GM12801 (cell line): ENCODE measurements around the gene AFF3.

ENCODE experiments used
- TF ChIP-seq, protein P1 (sequence below): IDR thresholded peaks from one replicate; pipeline ENCODE4 v1.5.1; 2011; ENCODE audit warnings: control low read depth; ENCODE audit not compliant: insufficient read length; ENCODE audit errors: extremely low read depth

The AFF3 gene

DNA sequence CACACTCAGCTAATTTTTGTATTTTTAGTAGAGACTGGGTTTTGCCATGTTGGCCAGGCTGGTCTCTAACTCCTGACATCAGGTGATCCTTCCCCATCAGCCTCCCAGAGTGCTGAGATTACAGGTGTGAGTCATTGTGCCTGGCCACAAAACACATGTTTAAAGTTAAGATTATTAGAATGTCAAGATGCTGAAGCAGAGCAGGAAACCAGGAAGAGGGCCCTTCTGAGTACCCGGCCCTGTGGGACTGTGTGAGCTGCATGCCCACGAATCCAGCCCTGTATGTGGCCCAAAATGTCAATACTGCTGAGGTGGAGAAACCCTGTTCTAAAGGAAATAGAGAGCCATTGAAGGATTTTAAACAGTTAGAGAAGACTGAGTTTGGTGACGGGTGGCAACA lies 621.6 kb downstream of the AFF3 start:
- TF ChIP-seq, protein P1, sequence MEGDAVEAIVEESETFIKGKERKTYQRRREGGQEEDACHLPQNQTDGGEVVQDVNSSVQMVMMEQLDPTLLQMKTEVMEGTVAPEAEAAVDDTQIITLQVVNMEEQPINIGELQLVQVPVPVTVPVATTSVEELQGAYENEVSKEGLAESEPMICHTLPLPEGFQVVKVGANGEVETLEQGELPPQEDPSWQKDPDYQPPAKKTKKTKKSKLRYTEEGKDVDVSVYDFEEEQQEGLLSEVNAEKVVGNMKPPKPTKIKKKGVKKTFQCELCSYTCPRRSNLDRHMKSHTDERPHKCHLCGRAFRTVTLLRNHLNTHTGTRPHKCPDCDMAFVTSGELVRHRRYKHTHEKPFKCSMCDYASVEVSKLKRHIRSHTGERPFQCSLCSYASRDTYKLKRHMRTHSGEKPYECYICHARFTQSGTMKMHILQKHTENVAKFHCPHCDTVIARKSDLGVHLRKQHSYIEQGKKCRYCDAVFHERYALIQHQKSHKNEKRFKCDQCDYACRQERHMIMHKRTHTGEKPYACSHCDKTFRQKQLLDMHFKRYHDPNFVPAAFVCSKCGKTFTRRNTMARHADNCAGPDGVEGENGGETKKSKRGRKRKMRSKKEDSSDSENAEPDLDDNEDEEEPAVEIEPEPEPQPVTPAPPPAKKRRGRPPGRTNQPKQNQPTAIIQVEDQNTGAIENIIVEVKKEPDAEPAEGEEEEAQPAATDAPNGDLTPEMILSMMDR, result no peak

DNA sequence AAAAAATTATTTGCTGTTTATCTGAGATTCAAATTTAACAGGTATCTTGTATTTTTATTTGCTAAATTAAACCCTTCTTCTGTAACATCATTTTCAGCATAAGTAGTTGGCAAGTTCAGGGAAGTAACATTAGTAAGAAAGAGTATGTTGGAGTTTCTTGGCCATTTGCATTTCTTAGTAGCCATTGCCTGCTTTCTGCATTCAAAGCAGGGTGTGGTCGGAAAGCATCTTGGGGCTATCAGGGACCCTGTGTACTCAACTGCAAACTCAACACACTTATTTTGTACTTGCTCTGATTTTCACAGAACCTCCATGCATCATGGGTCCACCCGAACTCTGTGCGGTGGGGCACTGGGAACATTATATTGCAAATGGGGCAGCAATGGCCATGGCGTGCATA lies 622.2 kb downstream of the AFF3 start:
- TF ChIP-seq, protein P1, result no peak

DNA sequence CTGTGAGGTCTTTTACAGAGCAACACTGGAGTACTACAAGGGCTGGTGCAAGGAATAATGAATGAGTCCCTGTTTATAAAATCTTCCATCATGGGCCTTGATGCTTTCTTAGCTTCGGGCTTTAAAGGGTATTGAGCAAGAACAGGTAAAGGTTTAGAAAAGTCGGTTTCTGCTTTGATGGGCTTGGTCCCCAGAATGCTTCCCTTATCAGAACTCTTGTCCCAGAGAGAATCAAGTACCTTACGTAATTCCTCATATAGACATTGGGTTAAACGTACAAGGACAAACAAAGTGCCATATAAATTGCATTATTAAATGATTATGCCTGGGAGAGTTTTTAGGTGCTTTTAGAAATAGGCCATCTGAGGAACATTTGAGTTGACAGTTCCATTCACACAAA lies 628.0 kb downstream of the AFF3 start:
- TF ChIP-seq, protein P1, result no peak

GRCh38 chr2:99512181-99512591 lies 630.2 kb downstream of the AFF3 start:
- TF ChIP-seq, protein P1, result no peak

GRCh38 chr2:99509387-99509786 lies 633.0 kb downstream of the AFF3 start:
- TF ChIP-seq, protein P1, result no peak

- TF ChIP-seq, protein P1, result no peak
Observed at GRCh38 chr2:99507937-99508818, 634.2 kb downstream of the AFF3 start.

DNA sequence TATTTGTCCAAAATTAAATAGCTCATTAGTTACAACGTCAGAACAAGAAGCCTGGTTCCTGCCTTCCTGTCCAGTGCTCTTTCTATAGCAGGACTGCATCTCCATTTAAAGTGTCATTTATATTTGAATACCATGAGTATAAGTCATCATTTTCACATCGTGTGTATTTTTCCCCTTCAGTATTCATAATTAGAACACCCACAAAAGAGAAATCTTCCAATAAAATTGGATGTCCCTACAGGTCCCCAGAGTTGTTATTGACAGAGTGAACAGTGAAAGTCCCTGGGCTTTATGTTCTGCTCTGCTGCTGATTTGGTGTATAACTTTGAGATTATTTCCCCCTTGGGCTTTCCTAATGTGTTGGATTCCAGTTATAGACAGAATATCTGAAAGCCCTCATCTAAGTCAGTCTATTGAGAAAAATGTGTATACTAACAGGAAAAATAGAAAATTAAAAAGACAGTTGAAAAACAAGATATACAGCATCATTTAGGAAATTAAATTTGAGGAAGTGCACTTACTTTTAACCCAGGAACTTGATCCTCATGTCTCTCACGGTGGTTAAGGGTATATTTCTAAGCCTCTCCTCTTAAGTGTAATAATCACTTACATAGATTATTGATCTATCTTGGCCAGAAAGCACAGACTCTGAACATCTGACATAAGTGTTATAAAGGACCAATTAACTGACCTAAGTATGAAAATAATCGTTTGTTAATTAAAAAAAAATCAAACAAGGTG lies 637.4 kb downstream of the AFF3 start:
- TF ChIP-seq, protein P1, result no peak
